ENCODE data around the gene HTN3. TPM values are rescaled to one million over a fixed set of nuclear protein-coding genes. Genes with fewer than 3 reads are reported as not detected.
"Not testable (repeated sequence)": the region's sequence is repeated elsewhere in the genome, so short reads cannot be mapped to it uniquely, and the experiment has no call there.

HTN3 gene
- polyA plus RNA-seq (2014; cell fraction: cytosol; rRNA removed): not detected in 2 replicates
- not detected in 2 replicates for polyA plus RNA-seq (2014; cell fraction: nucleus; rRNA removed)

DNA sequence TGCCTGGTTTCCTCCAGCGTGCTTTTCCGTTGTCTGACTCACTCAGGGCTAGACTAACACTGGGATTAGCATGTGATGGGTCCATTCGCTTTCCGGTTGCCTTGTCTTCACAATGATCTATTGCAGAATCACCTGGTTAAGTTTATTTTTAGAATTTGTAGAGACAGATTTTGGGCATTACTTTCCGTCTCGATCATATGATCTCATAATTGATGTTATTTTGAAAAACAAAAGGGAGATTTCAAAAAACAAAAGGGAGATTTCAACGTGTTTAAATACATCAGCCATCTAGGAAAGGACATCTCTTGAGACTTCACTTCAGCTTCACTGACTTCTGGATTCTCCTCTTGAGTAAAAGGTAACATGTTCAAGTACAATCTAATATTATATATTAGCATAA, at the start of gene HTN3:
Gene HTN3, plus strand, starts transcription at position 301 of the 400 bp plus-strand sequence. CDS start 2,282 bp downstream, outside the sequence.
- not testable (repeated sequence) for DNase-seq (ENCODE audit: low spot score)

DNA sequence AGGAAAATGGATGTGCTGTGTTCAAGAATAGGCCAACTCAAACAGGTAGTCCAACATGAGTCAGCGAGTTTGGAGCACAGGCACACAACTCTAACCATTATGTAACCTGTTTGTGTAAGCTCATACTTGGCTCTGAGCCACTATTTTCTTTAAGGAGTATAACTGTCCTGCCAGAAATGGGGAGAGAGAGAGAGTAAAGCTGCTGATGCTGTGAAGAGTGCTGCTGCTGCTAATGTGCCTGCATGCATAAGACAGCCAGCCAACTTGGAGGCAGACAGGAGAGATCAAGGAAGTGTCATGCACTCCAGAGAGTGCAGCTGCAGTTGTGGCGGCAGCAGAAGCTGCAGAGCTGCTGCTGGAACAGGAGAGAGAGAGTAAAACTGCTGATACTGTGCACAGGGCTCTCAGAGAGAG, 44.2 kb upstream of the HTN3 start:
- no peak for DNase-seq (ENCODE audit: low spot score)

DNA sequence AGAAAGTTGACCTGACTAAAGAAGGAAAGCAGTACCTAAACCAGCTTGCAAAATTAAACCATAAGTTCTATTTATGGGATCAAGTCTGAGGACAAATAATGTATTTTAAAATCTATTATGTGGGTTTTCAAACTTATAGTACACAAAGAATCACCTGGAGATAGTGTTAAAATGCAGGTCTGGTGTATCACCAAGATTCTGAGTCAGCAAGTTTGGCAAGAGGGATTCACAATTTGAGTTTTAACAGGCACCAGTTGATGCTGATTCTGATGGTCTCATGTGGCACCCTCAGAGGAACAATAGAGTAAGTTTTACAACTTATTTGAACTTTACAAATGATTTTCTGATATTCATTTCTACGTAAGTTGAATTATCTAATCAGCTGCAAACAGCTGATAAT, 41.6 kb upstream of the HTN3 start:
- no peak for DNase-seq (ENCODE audit: low spot score)

DNA sequence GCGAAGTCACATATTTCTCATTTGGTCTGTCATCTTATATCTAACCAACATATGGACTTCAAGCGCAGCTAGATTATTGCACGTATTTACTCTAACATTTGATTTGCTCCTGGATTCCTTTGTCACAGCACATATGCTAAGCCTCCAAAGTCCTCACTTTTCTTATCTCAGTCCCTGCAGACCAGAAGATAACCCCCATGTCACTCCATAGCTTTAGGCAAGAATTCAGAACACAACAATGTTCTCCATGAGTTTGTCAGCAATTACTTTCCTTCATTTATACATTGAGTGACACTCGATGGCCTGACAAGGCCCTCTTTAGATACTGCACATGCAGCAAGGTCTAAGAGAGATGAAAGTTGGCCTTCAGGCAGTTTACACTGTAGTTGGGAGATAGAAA, 37.2 kb upstream of the HTN3 start:
- DNase-seq (ENCODE audit: low spot score): no peak

DNA sequence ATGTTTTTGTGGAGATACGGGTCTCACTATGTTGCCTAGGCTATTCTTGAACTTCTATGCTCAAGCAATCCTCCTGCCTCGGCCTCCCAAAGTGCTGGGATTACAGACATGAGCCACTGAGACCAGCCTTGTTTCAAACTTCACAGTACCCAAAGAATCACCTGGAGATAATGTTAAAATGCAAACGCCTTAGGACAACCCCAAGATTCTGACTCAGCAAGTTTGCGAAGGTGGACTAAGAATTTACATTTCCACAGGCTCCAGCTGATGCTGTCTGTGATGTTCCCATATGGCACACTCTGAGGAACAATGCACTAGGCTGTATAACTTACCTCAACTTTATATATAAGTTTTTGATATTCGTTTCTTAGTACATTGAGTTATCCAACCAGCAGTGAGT, 33.5 kb upstream of the HTN3 start:
- DNase-seq (ENCODE audit: low spot score): no peak

DNA sequence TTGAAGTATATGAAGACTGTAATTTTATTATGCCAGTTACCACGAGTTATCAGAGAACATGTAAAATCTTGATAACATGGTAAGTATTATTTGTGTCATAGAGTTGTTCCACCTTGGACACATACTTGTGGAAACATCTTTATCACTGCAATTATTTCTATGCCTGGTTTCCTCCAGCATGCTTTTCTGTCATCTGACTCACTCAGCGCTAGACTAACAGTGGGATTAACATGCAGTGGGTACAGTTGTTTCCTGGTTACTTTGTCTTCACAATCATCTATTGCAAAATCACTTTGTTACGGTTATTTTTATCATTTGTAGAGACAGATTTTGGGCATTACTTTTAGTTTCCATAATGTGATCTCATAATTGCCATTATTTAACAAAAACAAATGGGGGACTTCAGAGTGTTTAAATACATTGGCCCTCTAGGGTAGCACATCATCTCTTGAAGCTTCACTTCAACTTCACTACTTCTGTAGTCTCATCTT, 32.7 kb upstream of the HTN3 start, which contains the start of gene STATH:
Gene STATH, plus strand, starts transcription at position 441 of the 491 bp plus-strand sequence. CDS start 2,472 bp downstream, outside the sequence.
- DNase-seq (ENCODE audit: low spot score): no peak

DNA sequence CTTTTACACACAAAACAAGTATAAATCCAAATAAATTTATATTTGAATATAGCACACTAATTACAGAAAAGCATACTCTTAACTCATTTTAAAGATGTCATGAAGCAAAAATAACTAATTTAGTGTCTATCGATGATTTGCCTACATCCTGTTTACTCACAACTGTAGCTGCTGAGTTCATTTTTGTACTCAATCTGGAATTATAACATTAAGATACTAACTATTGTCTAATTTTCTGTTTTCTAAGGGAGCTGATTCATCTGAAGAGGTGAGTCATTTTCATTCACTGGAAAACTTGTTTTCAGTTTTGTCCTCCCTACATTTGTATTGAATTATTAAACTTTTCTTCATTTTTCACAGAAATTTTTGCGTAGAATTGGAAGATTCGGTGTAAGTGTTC, 28.8 kb upstream of the HTN3 start:
- DNase-seq (ENCODE audit: low spot score): no peak

DNA sequence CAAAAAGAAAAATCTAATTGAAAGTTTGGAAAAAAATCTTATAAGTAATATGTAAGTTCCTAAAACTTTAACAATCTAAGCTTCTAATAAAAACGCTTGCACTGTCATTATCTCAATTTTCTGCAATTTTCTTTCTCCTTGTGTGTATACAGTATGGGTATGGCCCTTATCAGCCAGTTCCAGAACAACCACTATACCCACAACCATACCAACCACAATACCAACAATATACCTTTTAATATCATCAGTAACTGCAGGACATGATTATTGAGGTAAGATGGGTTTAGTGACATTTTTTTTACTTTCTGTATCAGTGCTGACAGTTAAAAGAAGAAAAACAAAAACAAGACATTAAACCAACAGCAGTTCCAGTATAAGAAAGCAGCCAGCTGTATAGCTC, 27.5 kb upstream of the HTN3 start:
- no peak for DNase-seq (ENCODE audit: low spot score)

DNA sequence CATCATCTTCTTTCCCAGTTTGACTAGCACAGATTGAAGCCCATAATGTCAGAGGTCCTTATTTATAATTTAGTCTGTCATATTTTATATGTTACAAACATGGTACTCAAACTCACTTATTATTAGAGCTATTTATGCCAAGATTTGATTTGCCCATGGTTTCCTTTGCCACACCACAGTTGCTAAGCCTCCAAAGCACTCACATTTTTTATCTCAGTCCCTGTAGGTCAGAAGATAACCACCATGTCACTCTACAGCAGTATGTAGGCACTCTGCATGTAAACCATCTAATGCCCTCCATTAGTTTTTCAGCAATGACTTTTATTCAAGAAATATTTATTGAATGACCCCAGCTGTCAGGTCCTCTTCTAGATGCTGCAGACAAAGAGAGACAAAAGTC, 25.8 kb upstream of the HTN3 start:
- no peak for DNase-seq (ENCODE audit: low spot score)

DNA sequence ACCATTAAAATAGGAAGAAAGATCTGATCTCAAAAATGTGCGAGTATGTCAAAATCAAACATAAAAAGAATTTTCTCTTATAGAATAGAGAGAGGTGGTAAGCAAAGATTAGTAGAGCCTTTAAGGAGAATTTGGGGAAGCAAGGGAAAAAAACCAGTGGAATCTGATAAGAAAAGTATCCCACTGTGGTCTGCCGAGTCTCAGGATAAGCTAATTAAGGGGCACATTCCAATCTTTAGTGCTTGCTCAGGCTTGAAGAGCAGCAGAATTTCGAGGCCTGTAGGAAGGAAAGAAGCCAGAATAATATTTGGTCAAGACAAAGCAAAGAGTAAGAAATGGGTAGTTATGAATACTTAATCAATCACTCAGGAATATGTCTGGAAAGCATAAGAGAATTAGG, 19.5 kb upstream of the HTN3 start:
- DNase-seq (ENCODE audit: low spot score): no peak

DNA sequence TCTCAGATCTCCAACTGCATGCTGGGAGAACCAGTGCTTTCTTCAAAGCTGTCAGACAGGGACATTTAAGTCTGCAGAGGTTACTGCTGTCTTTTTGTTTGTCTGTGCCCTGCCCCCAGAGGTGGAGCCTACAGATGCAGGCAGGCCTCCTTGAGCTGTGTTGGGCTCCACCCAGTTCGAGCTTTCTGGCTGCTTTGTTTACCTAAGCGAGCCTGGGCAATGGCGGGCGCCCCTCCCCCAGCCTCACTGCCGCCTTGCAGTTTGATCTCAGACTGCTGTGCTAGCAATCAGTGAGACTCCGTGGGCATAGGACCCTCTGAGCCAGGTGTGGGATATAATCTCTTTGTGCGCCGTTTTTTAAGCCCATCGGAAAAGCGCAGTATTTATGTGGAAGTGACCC, 9.3 kb upstream of the HTN3 start:
- not testable (repeated sequence) for DNase-seq (ENCODE audit: low spot score)

DNA sequence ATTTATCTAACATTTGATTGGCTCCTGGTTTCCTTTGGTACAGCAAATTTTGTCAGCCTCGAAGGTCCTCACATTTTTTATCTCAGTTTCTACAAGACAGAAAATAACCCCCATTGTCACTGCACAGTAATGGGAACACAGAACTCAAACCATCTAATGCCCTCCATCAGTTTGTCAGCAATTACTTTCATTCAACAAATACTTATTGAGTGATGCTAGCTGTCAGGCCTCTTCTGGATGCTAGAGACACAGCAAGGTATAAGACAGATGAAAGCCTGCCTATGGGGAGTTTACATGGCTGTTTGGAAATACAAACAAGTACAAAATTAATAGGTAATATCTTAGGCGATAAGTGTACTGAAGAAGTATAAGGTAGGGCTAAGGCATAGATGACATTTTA, 5.0 kb upstream of the HTN3 start:
- DNase-seq (ENCODE audit: low spot score): no peak

DNA sequence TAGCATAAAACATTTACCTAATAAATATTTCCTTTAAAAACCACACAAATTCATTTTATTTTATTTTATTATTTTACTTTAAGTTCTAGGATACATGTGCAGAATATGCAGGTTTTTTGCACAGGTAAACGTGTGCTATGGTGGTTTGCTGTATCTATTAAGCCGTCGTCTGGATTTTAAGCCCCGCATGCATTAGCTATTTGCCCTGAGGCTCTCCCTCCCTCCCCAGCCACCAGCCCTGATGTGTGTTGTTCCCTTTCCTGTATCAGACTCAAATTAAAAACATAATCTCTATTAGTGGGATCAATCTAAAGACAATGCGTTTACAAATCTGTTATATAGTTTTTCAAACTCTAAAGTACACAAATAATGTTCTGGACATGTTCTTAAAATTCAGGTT, 1.2 kb upstream of the HTN3 start:
- DNase-seq (ENCODE audit: low spot score): no peak

DNA sequence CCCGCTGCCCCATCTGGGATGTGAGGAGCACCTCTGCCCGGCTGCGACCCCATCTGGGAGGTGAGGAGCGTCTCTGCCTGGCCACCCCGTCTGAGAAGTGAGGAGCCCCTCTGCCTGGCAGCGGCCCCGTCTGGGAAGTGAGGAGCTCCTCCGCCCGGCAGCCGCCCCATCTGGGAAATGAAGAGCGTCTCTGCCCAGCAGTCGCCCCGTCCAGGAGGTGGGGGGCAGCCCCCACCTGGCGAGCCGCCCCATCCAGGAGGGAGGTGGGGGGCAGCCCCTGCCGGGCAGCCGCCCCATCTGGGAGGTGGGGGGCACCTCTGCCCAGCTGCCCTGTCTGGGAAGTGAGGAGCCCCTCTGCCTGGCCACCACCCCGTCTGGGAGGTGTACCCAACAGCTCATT, 9.3 kb downstream of the HTN3 start:
- DNase-seq (ENCODE audit: low spot score): not testable (repeated sequence)

DNA sequence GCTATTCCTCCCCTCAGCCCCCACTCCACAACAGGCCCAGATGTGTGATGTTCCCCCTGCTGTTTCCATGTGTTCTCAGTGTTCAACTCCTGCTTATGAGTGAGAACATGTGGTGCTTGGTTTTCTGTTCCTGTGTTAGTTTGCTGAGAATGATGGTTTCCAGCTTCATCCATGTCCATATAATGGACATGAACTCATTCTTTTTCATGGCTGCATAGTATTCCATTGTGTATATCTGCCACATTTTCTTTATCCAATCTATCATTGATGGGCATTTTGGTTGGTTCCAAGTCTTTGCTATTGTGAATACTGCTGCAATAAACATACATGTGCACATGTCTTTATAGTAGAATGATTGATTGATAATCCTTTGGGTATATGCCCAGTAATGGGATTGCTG, 11.7 kb downstream of the HTN3 start:
- DNase-seq (ENCODE audit: low spot score): not testable (repeated sequence)

DNA sequence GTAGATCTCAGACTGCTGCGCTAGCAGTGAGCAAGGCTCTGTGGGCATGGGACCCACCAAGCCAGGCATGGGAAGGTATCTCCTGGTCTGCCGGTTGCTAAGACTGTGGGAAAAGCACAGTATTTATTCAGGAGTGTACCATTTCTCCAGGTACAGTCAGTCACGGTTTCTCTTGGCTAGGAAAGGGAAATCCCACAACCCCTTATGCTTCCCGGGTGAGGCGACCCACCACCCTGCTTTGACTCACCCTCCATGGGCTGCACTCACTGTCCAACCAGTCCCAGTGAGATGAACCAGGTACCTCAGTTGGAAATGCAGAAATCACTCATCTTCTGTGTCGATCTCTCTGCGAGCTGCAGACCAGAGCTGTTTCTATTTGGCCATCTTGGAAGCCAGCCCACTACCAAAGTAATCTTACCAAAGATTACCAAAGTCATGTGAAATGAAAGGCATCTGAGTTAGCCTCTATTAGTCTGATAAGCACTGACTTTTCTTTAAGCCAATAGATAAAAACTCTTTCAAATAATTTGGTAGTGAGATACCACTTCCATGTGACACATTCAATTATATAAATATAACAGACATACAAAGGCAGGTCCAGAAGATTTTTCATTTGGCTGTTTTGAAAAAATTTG, 13.5 kb downstream of the HTN3 start:
- no peak for DNase-seq (ENCODE audit: low spot score)

DNA sequence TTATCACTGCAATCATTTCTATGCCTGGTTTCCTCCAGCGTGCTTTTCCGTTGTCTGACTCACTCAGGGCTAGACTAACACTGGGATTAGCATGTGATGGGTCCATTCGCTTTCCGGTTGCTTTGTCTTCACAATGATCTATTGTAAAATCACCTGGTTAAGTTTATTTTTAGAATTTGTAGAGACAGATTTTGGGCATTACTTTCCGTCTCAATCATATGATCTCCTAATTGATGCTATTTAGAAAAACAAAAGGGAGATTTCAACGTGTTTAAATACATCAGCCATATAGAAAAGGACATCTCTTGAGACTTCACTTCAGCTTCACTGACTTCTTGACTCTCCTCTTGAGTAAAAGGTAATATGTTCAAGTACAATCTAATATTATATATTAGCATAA, 21.9 kb downstream of the HTN3 start, which contains the start of gene HTN1:
Gene HTN1, plus strand, starts transcription at position 301 of the 400 bp plus-strand sequence. CDS start 2,639 bp downstream, outside the sequence.
- not testable (repeated sequence) for DNase-seq (ENCODE audit: low spot score)

DNA sequence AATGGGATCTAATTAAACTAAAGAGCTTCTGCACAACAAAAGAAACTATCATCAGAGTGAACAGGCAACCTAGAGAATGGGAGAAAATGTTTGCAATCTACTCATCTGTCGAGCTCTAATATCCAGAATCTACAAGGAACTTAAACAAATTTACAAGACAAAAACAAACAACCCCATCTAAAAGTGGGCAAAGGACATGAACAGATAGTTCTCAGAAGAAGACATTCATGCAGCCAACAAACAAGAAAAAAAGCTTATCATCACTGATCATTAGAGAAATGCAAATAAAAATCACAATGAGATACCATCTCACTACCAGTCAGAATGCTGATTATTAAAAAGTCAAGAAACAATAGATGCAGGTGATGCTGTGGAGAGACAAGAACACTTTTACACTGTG, 28.3 kb downstream of the HTN3 start:
- not testable (repeated sequence) for DNase-seq (ENCODE audit: low spot score)

DNA sequence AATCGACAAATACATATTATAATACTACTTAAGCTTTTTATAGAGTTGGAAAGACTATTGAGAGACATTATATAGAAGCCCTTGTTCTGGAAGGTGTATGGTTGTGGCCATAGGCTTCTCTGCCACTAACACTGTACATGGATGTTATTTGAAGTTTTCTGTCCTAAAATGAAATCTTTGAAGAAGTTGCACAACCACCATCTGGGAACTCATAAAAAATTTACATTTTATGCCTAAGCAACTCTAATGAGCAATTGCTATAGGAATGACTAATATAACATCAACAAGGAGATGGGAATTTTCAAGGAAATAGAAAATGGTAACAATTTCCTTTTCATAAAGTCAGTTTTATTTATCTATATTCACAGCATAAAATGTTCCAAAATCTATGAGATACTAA, 29.4 kb downstream of the HTN3 start:
- DNase-seq (ENCODE audit: low spot score): no peak

DNA sequence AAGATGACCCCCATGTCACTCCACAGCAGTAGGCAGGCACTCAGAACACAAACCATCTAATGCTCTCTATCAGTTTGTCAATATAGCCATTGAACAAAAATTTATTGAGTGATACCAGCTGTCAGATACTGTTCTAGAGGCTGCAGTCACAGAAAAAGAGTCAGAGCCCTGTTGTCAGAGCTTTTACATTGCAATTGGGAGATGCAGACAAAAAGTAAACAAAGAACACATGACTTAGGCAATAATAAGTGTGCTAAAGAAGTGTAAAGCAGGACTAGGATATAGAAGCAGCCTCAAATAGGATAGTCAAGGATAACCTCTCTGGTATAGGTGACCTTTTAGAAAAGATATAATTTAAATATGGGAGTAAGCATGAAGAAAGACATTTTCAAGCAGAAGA, 30.9 kb downstream of the HTN3 start:
- DNase-seq (ENCODE audit: low spot score): no peak

DNA sequence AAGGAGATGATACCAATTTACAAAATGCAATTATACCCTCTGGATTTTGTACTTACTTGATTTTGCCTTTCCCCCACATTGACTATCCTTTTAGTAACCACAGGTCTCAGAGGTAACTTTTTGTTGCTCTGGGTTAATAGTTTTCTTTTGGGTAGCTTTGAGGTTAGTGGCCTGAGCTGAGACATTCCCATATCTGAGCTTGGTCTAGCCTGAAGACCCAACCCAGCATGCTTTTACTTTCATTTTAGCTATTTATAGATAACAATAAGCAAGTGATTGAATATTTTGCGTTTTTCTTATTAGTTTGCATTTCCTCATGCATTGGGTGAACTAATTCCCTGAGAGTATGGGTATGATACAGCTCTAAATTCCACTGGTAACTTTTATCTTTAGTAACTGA, 33.7 kb downstream of the HTN3 start:
- no peak for DNase-seq (ENCODE audit: low spot score)

DNA sequence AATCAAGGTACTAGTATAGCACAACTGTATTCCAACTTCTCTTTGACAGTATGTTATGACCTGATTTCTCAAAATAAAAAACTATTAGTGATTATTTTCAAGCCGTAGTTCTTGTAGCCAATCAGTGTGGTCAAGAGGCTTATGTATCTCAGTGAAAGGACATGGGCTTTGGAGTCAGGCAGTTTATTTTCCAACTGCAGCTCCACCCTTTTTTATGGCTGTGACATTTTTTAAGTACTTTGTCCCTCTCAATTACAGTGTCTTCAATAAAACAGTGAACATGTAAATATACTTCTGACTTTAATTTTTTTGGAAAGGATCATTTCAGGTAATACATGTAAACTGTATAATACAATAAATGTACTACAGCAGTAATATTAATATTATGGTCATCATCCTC, 51.9 kb downstream of the HTN3 start:
- DNase-seq (ENCODE audit: low spot score): no peak
